Measurements from ENCODE around the gene PHTF2.

DNA sequence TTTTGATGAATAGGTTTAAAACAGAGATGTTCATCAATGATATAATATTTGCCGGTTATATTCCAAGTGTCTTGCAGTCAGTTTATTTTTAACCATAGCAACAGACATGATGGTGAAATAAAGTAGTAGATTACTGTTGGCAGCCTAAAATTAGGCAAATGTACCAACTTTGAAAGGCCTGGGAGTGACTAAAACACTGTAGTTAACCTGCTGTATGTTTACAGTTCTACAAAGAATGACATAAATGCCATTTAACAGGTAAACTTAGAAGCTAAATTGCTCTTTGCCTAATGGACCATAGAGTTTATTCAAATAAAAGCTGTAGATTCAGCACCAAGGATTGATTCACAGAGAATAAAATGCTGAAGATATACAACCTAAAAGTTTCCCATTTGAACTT, 64.1 kb downstream of the PHTF2 start:
- TF ChIP-seq, protein P1, sequence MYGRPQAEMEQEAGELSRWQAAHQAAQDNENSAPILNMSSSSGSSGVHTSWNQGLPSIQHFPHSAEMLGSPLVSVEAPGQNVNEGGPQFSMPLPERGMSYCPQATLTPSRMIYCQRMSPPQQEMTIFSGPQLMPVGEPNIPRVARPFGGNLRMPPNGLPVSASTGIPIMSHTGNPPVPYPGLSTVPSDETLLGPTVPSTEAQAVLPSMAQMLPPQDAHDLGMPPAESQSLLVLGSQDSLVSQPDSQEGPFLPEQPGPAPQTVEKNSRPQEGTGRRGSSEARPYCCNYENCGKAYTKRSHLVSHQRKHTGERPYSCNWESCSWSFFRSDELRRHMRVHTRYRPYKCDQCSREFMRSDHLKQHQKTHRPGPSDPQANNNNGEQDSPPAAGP (tag by site-specific recombination; IDR thresholded peaks at IDR 0.05), result no peak
- TF ChIP-seq, protein P2, sequence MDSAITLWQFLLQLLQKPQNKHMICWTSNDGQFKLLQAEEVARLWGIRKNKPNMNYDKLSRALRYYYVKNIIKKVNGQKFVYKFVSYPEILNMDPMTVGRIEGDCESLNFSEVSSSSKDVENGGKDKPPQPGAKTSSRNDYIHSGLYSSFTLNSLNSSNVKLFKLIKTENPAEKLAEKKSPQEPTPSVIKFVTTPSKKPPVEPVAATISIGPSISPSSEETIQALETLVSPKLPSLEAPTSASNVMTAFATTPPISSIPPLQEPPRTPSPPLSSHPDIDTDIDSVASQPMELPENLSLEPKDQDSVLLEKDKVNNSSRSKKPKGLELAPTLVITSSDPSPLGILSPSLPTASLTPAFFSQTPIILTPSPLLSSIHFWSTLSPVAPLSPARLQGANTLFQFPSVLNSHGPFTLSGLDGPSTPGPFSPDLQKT (IDR thresholded peaks at IDR 0.05; ENCODE audit: borderline replicate concordance, low read depth, low read length), result no peak
- no peak for TF ChIP-seq ZNF311 (tag by site-specific recombination; IDR thresholded peaks at IDR 0.05; ENCODE audit: borderline replicate concordance)
- no peak for TF ChIP-seq ZNF792 (tag by site-specific recombination; IDR thresholded peaks at IDR 0.05)
- TF ChIP-seq ZNF777 (tag by site-specific recombination; IDR thresholded peaks at IDR 0.05; ENCODE audit: borderline replicate concordance), result no peak
- TF ChIP-seq ZNF169 (tag by site-specific recombination; IDR thresholded peaks at IDR 0.05), result no peak
- TF ChIP-seq, protein P3, sequence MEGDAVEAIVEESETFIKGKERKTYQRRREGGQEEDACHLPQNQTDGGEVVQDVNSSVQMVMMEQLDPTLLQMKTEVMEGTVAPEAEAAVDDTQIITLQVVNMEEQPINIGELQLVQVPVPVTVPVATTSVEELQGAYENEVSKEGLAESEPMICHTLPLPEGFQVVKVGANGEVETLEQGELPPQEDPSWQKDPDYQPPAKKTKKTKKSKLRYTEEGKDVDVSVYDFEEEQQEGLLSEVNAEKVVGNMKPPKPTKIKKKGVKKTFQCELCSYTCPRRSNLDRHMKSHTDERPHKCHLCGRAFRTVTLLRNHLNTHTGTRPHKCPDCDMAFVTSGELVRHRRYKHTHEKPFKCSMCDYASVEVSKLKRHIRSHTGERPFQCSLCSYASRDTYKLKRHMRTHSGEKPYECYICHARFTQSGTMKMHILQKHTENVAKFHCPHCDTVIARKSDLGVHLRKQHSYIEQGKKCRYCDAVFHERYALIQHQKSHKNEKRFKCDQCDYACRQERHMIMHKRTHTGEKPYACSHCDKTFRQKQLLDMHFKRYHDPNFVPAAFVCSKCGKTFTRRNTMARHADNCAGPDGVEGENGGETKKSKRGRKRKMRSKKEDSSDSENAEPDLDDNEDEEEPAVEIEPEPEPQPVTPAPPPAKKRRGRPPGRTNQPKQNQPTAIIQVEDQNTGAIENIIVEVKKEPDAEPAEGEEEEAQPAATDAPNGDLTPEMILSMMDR (tag by site-specific recombination; IDR thresholded peaks at IDR 0.05), result no peak
- no peak for TF ChIP-seq ZNF335 (tag by site-specific recombination; conservative IDR thresholded peaks at IDR 0.05)
